GM21447 (cell line): ENCODE results near the gene SPTBN4.
"Not testable (repeated sequence)": the region's sequence is repeated elsewhere in the genome, so short reads cannot be mapped to it uniquely, and the experiment has no call there.

Experiments
- ATAC-seq: cut with Tn5 transposase; IDR thresholded peaks from one replicate; pipeline ENCODE4 v1.9.1; 2021; ENCODE audit not compliant: unreplicated experiment

SPTBN4 gene

DNA sequence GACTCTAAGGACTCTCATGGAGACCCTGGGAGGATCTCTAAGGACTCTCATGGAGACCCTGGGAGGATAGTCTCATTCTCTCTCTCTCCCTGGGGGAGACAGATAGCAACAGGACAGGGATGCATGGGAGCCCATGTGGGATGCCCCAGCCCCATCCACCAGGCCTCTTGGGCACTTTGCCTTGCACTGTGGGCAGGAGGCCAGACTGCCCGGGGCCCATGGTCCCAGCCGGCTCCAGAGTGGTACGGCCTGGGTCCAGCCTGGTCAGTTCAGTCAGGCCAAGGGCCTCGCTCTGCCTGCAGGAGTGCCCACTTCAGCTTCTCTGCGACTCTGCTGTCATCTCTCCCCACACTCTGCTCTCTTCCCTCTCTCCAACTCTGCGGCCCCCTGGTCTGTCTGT, 61.3 kb downstream of the SPTBN4 start:
- ATAC-seq = no peak

DNA sequence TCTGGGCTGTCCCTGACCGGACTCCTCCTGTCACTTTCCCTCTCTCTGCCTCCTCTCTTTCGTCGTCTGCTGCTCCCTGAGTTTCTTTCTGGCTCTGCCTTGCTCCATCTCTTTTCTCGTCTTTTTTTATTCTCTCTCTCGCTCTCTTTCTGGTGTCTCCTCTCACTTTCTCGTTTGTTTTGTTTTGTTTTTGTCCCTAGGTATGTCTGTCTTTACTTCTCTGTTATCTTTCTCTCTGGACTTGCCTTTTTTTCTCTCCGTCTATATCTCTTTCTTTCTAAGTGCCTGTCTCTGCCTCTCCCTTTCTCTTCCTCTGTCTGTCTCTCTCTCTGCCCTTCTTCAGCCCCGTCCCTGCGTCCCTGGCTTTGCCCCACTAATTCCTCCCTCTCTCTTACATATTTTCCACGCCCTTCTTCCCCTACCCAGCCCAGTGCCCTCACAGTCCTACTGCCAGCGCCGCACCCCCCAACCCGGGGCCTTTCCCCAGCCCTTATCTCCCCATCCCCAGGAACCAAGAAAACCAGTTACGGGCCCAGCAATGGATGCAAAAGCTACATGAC, 61.8 kb downstream of the SPTBN4 start:
- ATAC-seq = no peak

DNA sequence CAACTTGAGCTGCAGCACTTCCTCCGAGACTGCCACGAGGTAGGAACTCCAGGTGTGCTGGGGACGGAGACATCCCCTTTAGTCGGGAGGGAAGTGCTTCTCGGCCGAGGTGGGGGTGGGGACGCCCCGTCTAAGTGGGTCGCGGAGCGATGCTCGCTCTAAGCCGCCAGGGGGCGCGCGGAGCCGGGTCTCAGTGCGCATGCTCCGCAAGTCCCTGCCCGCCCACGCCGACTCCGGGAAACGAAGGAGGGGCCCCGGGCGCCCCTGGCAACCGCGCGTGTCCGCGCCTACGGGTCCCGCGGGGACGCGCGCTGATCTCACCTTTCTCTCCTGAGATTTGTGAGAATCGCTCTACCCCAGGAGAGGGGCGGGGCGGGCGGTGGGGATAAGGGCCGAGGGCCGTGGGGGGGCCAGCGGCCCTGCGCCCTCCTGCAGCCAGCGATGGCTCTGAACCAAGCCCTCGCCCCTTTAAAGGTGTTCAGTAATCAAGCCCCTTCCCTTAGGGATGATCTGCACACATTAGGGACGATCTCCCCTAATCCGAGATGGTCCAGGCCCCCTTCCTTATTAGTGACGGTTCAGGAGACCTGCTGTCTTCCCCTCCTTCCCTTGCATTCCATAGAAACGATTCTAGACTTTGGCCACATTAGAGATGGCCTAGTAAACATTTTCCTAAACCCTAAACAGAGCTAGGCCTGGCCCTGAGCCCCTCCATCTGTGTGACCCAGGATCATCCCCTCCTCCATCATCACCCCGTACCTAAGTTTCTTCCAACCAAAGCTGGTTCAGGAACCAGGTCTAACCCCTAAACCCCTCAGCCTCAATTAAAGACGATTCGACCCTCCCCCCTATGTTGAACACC, 62.5 kb downstream of the SPTBN4 start:
- ATAC-seq = no peak

DNA sequence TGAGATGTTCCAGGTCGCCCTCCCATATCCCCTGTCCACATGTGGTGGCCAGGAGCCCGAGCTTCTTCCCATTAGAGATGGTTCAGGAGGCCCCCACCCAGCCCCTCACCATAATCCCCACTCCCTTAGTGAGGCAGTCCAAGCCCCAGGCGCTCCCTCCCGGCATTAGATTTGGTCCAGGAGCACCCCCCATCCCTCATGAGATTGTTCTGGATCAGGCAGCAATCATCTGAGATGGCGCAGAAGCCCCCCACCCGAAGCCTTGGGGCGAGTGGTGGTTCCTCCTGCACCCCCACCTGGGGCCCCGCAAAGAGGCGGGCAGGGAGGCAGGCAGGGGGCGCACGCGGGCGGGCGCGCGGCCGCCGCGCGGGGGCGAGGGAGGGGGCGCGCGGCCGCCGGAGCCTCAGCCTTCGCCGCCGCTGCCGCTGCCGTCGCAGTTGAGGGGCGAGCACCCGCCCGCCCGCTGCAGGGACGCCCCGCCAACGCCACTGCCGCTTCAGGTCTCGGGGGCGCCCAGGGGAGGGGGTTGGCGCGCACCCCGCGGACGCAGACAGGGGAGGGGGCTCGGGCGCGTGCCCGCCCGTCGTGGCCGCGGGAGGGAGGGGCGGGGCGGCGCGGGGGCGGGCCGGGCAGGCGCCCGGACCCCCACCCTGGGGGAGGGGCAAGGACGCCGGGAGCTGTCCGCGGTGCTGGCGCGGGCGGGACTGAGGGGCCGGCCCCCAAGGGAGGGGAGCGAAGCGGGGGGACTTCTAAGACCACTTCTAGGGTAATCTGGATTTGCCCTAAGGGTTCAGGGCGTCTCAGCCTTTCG, 63.5 kb downstream of the SPTBN4 start:
- ATAC-seq = no peak

DNA sequence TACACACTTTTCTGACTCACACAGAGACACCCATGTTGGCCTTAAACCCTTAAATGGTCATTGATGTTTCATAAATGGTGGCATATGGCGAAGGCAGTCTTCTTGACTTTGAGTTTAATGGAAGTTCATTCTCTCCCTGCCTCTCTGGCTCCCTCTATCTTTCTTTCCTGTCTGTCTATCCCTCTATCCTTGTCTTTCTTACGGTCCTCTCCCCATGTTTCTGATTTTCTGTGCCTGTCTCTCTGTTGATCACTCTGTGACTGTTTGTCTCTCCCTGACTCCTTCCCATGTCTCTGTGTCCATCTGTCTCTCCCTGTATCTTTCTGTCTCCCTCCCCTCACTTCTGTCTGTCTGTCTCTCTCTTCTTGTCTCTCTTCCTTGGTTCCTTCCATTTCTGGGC, 66.7 kb downstream of the SPTBN4 start:
- no peak for ATAC-seq

DNA sequence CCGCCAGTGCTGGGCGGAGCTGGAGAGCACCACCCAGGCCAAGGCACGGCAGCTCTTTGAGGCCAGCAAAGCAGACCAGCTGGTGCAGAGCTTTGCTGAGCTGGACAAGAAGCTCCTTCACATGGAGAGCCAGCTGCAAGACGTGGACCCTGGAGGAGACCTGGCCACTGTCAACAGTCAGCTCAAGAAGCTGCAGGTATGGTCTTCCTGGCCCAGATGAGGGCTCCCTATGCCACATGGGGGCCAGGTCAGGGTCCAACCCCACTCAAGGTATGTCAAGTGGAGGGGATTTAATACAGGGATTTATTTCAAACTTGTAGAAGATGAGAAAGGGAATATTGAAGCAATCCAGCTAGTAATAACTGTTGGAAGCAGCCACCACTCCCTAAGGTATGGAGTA, 67.3 kb downstream of the SPTBN4 start:
- ATAC-seq = no peak

DNA sequence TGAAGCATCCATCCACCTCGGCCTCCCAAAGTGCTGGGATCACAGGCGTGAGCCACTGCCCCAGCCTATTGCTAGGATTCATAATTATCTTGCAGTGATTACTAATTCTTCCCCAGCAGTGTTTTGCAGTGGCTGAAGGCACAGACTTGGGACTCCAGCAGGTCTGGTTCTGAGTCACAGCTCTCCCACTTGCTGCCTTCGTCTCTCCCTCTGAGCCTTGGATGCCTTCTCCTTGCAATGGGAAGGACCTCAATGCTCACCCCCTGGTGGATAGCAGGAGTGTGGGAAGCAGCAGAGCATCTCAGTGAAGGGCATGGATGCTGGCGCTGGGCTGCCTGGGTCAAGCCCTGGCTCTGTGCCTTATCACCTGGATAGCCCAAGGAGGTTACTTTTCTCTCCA, 72.3 kb downstream of the SPTBN4 start:
- ATAC-seq = no peak

DNA sequence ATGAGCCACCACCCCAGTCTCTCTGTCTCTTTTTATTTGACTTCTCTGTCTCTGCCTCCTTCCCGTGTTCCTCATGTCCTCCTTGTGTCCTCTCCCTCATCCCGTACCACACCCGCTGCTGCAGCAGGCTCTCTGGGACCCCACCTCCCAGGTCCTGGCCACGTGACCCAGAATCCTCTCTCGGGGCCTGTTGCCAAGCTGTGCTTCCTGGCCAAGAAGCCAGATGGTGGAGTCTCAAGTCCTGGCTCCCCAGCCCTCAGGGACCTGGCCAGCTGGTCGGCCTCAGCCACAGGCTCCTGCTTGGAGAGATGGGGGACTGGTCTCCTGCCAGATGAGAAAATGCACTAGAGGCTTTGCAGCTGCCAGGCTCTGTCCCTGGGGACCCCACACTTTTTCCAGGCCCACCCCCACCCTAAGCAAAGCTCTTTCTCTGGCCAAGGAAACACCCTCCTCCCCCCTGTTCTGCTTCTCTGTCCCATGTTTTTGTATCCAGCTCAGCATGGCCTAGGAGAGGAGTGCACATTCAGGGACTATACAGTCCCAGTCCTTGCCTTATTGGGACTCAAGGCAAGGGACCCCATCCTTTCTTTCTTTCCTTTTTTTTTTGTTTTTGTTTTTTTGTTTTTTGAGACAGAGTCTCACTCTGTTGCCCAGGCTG, 75.5 kb downstream of the SPTBN4 start:
- ATAC-seq = no peak

DNA sequence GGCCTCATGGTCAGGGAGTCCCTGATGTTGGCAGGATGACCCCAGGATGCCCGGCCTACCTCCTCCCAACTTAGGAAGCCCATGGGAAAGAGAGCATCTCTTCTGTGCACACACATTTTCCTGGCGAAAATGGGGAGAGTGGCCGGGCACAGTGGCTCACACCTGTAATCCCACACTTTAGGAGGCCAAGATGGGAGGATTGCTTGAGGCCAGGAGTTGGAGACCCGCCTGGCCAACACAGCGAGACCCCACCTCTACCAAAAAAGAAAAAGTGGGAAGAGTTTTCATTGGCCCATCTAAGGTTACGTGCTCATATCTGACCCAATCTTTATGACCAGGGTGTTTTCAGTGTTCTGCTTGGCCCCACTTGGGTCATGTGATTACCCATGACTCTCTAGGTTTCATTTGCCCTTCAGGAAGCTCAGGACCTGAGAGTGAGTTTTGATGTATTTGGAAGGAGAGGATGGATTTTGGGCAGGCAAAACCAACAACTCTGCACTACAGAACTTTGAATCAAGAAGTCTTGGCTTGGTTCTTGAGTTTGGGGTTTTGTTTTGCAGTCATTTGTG, 76.3 kb downstream of the SPTBN4 start:
- no peak for ATAC-seq

DNA sequence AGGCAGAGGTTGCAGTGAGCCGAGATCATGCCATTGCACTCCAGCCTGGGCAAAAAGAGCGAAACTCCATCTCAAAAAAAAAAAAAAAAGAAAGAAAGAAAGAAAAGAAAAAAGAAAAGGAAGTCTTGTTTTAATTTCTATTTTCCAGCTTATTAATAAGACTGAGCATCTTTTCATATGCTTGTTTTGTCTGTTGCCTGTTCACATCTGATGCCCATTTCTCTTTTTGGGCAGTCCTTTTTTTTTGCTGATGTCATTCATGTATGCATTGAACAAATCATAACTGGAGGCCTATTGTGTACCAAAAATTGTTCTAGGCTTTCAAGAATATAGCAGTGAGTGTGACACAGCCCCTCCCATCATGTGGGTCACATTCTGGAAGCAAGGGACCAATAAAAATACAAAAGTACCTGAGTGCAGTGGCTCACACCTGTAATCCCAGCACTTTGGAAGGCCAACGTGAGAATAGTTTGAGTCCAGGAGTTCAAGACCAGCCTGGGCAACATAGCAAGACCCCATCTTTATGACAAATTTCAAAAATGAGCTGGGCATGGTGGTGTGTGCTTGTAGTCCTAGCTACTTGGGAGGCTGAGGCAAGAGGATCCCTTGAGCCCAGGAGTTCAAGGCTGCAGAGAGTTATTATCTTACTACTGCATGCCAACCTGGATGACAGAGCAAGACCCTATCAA, 79.5 kb downstream of the SPTBN4 start:
- not testable (repeated sequence) for ATAC-seq

DNA sequence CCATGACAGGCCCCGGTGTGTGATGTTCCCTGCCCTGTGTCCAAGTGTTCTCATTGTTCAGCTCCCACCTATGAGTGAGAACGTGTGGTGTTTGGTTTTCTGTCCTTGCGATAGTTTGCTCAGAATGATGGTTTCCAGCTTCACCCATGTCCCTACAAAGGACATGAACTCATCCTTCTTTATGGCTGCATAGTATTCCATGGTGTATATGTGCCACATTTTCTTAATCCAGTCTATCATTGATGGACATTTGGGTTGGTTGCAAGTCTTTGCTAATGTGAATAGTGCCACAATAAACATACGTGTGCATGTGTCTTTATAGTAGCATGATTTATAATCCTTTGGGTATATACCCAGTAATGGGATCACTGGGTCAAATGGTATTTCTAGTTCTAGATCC, 80.4 kb downstream of the SPTBN4 start:
- ATAC-seq = not testable (repeated sequence)

DNA sequence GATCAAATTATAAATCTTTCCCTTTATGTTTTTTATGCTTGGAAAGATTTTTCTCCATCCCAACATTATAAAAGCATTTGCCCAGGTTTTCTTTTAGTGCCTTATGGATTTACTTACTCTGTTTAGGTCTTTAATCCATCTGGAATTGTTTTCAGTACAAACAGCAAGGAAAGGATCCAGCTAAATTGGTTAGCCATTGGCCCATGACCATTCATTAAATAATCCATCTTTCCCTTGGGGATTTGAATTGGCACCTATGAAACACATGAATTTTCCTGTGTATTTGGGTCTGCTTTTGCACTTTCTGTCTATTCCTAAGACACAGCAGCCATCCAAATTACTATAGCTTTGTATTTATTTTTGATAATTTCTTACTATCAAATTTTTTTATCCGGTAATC, 81.0 kb downstream of the SPTBN4 start:
- no peak for ATAC-seq

DNA sequence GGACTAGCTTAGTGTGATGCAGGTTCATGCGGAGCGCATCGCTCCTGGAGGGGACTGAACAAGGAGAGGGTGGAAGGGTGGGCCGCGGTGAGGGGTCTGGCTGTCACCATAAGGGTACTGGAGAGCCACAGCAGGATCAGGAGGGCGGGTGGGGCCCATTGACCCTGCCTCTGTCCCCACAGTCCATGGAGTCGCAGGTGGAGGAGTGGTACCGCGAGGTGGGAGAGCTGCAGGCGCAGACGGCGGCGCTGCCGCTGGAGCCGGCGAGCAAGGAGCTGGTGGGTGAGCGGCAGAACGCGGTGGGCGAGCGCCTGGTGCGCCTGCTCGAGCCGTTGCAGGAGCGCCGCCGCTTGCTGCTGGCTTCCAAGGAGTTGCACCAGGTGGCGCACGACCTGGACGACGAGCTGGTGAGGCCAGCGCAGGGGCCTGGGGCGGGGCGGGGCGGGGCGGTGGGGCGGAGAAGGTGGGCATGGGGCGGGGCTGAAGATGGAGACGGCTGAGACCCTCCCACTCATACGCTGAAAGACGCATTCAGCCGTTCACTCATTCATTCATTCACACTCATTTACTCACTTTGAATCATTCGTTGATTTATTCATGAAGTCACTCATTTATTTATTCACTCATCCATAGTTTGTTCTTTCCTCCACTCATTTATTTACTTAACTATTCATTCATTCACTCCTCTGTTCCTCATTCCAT, 82.4 kb downstream of the SPTBN4 start:
- no peak for ATAC-seq

DNA sequence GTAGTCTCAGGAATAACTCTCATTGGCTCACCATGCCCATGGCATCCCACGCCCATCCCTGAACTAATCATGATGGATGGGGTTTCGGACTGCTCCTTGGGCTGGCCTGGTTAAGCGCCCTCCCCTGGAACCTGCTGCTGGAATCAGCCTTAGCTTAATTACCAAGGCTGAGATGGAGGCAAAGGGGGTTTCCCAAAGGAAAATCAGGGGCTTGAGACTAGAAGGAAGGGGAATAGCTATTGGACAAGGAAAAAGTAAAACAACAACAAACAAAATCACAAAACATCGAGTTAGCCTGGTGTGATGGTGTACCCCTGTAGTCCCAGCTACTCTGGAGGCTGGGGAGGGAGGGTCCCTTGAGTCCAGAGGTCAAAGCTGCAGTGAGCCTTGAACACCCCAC, 84.2 kb downstream of the SPTBN4 start:
- no peak for ATAC-seq

DNA sequence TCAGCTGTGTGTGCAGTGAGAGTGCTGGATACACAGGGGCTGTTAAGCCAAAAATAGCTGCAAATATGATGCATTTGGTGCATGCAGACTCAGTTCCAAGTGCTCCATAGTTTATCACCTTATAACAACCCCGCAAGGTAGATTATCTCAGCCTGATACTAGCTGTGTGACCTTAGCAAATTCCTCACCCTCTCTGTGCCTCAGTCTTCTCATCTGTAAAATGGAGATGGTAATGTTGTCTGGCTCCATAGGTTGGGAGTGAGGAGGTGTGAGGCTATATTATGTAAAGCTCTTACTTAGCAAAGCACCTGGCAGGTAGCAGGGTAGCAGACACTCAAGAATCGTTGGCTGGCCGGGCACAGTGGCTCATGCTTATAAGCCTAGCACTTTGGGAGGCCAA, 86.0 kb downstream of the SPTBN4 start:
- ATAC-seq = no peak

DNA sequence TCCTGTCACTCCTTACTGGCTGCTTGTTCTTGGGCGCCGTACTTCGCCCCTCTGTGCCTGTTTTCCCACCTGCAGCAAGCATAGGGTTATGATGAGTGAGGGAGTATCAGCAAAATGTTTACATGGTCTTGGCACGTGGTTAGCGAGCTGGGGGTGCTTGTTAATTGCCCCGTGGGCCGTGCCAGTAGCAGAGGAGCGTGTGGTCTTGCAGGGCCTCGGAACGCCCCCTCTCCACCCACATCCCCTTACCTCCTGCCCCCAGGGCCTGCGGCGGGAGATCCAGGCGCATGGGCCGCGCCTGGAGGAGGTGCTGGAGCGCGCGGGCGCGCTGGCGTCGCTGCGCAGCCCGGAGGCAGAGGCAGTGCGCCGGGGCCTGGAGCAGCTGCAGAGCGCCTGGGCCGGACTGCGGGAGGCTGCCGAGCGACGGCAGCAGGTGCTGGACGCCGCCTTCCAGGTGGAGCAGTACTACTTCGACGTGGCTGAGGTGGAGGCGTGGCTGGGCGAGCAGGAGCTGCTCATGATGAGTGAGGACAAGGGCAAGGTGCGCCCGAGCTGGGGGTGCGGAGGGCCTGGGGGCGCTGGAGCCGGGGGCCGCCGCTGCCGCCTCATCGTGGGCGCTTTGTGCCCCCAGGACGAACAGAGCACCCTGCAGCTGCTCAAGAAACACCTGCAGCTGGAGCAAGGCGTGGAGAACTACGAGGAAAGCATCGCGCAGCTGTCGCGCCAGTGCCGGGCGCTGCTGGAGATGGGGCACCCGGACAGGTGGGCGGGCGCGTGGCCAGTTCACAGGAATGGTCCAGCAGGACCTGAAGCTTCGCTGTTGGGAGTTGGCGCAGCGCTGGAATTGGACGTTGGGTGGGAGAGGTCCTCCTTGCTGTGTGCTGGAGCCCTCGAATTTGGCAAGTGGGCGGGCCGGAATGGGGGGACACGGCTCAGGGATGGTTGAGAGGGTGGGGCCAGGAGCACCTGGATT, 87.4 kb downstream of the SPTBN4 start:
- ATAC-seq = no peak

DNA sequence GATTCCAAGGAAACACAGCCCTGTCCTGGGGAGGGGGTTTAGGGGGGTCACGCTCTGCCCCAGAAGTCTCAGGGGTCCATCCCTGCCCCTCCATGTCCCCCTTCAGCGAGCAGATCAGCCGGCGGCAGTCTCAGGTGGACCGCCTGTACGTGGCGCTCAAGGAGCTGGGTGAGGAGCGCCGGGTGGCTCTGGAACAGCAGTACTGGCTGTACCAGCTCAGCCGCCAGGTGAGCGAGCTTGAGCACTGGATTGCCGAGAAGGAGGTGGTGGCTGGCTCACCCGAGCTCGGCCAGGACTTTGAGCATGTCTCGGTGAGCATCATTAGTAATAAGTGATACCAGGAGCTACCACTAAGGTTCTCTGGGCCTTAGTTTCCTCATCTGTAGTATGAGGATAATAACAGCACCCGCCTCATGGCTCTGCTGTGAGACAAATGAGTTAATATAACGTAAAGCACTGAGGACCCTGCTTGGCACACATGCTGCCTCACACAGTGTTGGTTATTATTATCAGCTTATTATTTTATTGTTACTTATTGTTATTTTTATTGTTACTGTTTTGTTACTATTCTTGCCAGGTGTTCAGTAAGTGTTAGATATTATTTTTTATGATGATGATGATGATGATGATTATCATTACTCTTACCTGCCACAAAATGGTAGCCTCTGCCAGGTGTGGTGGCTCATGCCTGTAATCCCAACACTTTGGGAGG, 89.3 kb downstream of the SPTBN4 start:
- no peak for ATAC-seq

DNA sequence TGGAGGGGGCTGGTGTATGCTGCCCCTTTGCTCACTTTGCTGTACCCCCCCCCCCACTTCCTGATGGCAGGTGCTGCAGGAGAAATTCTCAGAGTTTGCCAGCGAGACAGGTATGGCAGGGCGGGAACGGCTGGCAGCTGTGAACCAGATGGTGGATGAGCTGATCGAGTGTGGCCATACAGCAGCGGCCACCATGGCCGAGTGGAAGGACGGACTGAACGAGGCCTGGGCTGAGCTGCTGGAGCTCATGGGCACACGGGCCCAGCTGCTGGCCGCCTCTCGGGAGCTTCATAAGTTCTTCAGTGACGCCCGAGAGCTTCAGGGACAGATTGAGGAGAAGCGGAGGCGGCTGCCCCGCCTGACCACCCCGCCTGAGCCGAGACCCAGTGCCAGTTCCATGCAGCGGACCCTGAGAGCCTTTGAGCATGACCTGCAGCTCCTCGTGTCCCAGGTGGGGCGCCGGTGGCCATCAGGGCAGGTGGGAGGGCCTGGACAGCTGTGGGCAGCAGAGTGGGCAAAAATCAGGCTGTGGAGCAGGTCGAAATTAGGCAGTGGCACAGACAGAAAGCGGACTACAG, 90.2 kb downstream of the SPTBN4 start:
- no peak for ATAC-seq
